WERI-Rb-1 (cell line): ENCODE data around the gene ARL16.
A peak's percentile ranks its signal among the peaks of the same experiment; 100 is the strongest.

Source experiments
- DNase-seq: peaks from one replicate; pipeline ENCODE4 v3.0.0-alpha.2; 2020
- H3K27ac ChIP-seq: fragments of 250-450 bp; sonication (Bioruptor Pico); 2 replicates; pipeline ENCODE4 v1.5.1; 2020; ENCODE audit warnings: mild to moderate bottlenecking, moderate library complexity
- H3K27me3 ChIP-seq: fragments of 250-450 bp; sonication (Bioruptor Pico); 2 replicates; pipeline ENCODE4 v1.5.1; 2021; ENCODE audit warnings: mild to moderate bottlenecking, low read depth, moderate library complexity; ENCODE audit not compliant: insufficient read depth, severe bottlenecking
- H3K36me3 ChIP-seq: fragments of 250-450 bp; sonication (Bioruptor Pico); 2 replicates; pipeline ENCODE4 v1.5.1; 2020; ENCODE audit warnings: mild to moderate bottlenecking, moderate library complexity
- H3K4me3 ChIP-seq: 2 replicates; pipeline ENCODE4 v1.5.1; 2011; ENCODE audit warnings: low read depth, mild to moderate bottlenecking, control low read depth, low read length
- H3K9me3 ChIP-seq: fragments of 250-450 bp; sonication (Bioruptor Pico); 2 replicates; pipeline ENCODE4 v1.5.1; 2021; ENCODE audit warnings: mild to moderate bottlenecking, moderate library complexity; ENCODE audit not compliant: severe bottlenecking
- TF ChIP-seq, protein P1 (sequence below): IDR thresholded peaks from 2 replicates; pipeline ENCODE4 v1.5.1; 2011; ENCODE audit warnings: low read depth, mild to moderate bottlenecking, control low read depth, inconsistent platforms, low read length

The ARL16 gene

GRCh38 chr17:81660441-81660840 lies 23.2 kb downstream of the ARL16 start:
- H3K9me3 ChIP-seq: no peaks in the 10 kb centered on the region
- peaks cover 13% of the 10 kb centered on the region for H3K36me3 ChIP-seq
- no peak overlapping the region for H3K4me3 ChIP-seq
- TF ChIP-seq, protein P1, sequence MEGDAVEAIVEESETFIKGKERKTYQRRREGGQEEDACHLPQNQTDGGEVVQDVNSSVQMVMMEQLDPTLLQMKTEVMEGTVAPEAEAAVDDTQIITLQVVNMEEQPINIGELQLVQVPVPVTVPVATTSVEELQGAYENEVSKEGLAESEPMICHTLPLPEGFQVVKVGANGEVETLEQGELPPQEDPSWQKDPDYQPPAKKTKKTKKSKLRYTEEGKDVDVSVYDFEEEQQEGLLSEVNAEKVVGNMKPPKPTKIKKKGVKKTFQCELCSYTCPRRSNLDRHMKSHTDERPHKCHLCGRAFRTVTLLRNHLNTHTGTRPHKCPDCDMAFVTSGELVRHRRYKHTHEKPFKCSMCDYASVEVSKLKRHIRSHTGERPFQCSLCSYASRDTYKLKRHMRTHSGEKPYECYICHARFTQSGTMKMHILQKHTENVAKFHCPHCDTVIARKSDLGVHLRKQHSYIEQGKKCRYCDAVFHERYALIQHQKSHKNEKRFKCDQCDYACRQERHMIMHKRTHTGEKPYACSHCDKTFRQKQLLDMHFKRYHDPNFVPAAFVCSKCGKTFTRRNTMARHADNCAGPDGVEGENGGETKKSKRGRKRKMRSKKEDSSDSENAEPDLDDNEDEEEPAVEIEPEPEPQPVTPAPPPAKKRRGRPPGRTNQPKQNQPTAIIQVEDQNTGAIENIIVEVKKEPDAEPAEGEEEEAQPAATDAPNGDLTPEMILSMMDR: no peak
- DNase-seq: no peak
- H3K27ac ChIP-seq: no peak overlapping the region
- no peaks in the 10 kb centered on the region for H3K27me3 ChIP-seq

- no peak overlapping the region for H3K27ac ChIP-seq
- no peaks in the 10 kb centered on the region; the same call in 1 of the 2 replicates for H3K36me3 ChIP-seq
- no peaks in the 10 kb centered on the region for H3K9me3 ChIP-seq
- H3K27me3 ChIP-seq: no peaks in the 10 kb centered on the region
- no peak overlapping the region for H3K4me3 ChIP-seq
- DNase-seq: no peak
- TF ChIP-seq, protein P1: no peak
Measured at GRCh38 chr17:81659038-81659437, 24.6 kb downstream of the ARL16 start.

DNA sequence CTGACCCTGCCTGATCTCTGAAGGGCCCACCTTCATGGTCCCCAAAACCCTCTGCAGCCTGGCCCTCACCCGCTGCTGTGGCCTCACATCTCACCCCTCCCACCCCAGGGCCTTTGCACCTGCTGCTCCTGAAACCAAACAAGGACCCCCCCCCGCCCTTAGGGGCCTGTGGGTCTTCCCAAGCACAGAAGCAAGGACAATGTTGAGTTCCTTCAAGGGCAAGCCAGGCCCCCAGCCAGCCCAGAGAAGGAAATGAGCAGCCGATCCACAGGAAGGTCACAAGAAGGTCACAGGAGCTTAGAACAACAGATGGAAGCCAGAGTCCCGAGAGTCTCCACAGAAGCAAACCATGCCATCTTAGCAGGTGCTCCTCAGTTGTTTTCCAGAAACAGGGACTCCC lies 26.8 kb downstream of the ARL16 start:
- H3K27me3 ChIP-seq: no peaks in the 10 kb centered on the region

GRCh38 chr17:81656118-81656743 lies 27.4 kb downstream of the ARL16 start, which contains the start of gene PDE6G:
TSS of gene PDE6G (minus strand) at chr17:81656542. CDS start at chr17:81653305, 3,237 bp downstream.
- peak; percentile 82 for DNase-seq
- TF ChIP-seq, protein P1: no peak

More for the DNA sequence above, 26.8 kb downstream of the ARL16 start:
- DNase-seq: peak; percentile 83
- Histone ChIP-seq H3K27ac (peak overlapping the region; percentile 84), H3K4me3 (no peak overlapping the region), H3K9me3 (no peaks in the 10 kb centered on the region), H3K36me3 (no peaks in the 10 kb centered on the region)
- TF ChIP-seq, protein P1: no peak

GRCh38 chr17:81655378-81656117 lies 28.0 kb downstream of the ARL16 start:
- TF ChIP-seq, protein P1: no peak
- H3K27ac ChIP-seq: peak overlapping the region; percentile 84
- H3K9me3 ChIP-seq: no peaks in the 10 kb centered on the region
- H3K4me3 ChIP-seq: no peak overlapping the region
- peak; percentile 95 for DNase-seq
- H3K36me3 ChIP-seq: no peaks in the 10 kb centered on the region
- H3K27me3 ChIP-seq: no peaks in the 10 kb centered on the region

More at GRCh38 chr17:81656118-81656743, 27.4 kb downstream of the ARL16 start, which contains the start of gene PDE6G:
- no peaks in the 10 kb centered on the region for H3K36me3 ChIP-seq
- no peak within 1 kb of the TSS for H3K4me3 ChIP-seq
- H3K9me3 ChIP-seq: no peaks in the 10 kb centered on the region
- peak within 1 kb of the TSS; percentile 84 for H3K27ac ChIP-seq
- H3K27me3 ChIP-seq: no peaks in the 10 kb centered on the region
